Measurements from ENCODE around the gene YBX2. TPM values are rescaled to one million over a fixed set of nuclear protein-coding genes. Genes with fewer than 3 reads are reported as not detected.
"Not testable (repeated sequence)": the region's sequence is repeated elsewhere in the genome, so short reads cannot be mapped to it uniquely, and the experiment has no call there.

The YBX2 gene
- total RNA-seq, 1 experiment from 2014 or later: 54.9 TPM

- DNase-seq (ENCODE audit: low read depth, low spot score) (no peak), ATAC-seq (no peak)
- Histone ChIP-seq H3K36me3 (ENCODE audit: control insufficient read depth, insufficient read depth, low read length) (no peaks in the 10 kb centered on the region), H3K9me3 (ENCODE audit: control insufficient read depth, insufficient read depth, low read depth, low read length) (no peaks in the 10 kb centered on the region), H3K4me3 (ENCODE audit: low read depth in 2 of 2, low read length in 2 of 2) (no peak within 1 kb of the TSS), H3K4me1 (ENCODE audit: control insufficient read depth, insufficient read depth, low read length) (no peaks in the 10 kb centered on the region), H3K27me3 (ENCODE audit: control insufficient read depth, insufficient read depth, low read length) (no peaks in the 10 kb centered on the region), H3K27ac (ENCODE audit: low read length) (no peak within 1 kb of the TSS)
- in situ Hi-C loops (cut with HindIII; ENCODE audit: low pct_unique_long_range_greater_than_20kb, low sequenced_read_pairs) (no loop called here), intact Hi-C loops (cut with micrococcal nuclease; ENCODE audit: unreplicated experiment) (no loop called here)
- no peak for TF ChIP-seq TCF7L2 (IDR thresholded peaks at IDR 0.05; ENCODE audit: low read depth, low read length)
- ChIA-PET CTCF (interaction anchor here (0.5 kb wide), 1 partner anchor 407 kb away, joined by 5 read pairs; no protein-coding TSS in a partner anchor), POLR2A (no interaction called here)
- no TSS peak for BruUV-seq (replicated peaks)
Observed at GRCh38 chr17:7336240-7337175, 42.1 kb upstream of the YBX2 start, which contains the start of gene ACAP1. TSS of gene ACAP1 (plus strand) at chr17:7336529. CDS start at chr17:7336735, 206 bp downstream.

- POLR2A ChIA-PET; CTCF ChIA-PET; H3K27me3 ChIP-seq (ENCODE audit: control insufficient read depth, insufficient read depth, low read length); DNase-seq (ENCODE audit: low read depth, low spot score); BruUV-seq (replicated peaks); H3K9me3 ChIP-seq (ENCODE audit: control insufficient read depth, insufficient read depth, low read depth, low read length); H3K27ac ChIP-seq (ENCODE audit: low read length); ATAC-seq; H3K4me3 ChIP-seq (ENCODE audit: low read depth in 2 of 2, low read length in 2 of 2); H3K4me1 ChIP-seq (ENCODE audit: control insufficient read depth, insufficient read depth, low read length); intact Hi-C loops (cut with micrococcal nuclease; ENCODE audit: unreplicated experiment); in situ Hi-C loops (cut with HindIII; ENCODE audit: low pct_unique_long_range_greater_than_20kb, low sequenced_read_pairs); H3K36me3 ChIP-seq (ENCODE audit: control insufficient read depth, insufficient read depth, low read length): not testable (repeated sequence)
Observed at GRCh38 chr17:7335765-7336164, 41.3 kb upstream of the YBX2 start.

GRCh38 chr17:7334938-7335538 is 40.6 kb upstream of the YBX2 start:
- DNase-seq (ENCODE audit: low read depth, low spot score) (no peak), ATAC-seq (no peak)
- no TSS peak for BruUV-seq (replicated peaks)
- no peak overlapping the region for H3K4me3 ChIP-seq (ENCODE audit: low read depth in 2 of 2, low read length in 2 of 2)
- intact Hi-C loops (cut with micrococcal nuclease; ENCODE audit: unreplicated experiment) (no loop called here), in situ Hi-C loops (cut with HindIII; ENCODE audit: low pct_unique_long_range_greater_than_20kb, low sequenced_read_pairs) (no loop called here)
- peaks cover 3% of the 10 kb centered on the region for H3K4me1 ChIP-seq (ENCODE audit: control insufficient read depth, insufficient read depth, low read length)
- ChIA-PET CTCF (no interaction called here), POLR2A (interaction anchor here (0.6 kb wide), 1 partner anchor 250 kb away, joined by 4 read pairs; no protein-coding TSS in a partner anchor)
- no peak overlapping the region for H3K27ac ChIP-seq (ENCODE audit: low read length)
- H3K36me3 ChIP-seq (ENCODE audit: control insufficient read depth, insufficient read depth, low read length): no peaks in the 10 kb centered on the region
- H3K9me3 ChIP-seq (ENCODE audit: control insufficient read depth, insufficient read depth, low read depth, low read length): no peaks in the 10 kb centered on the region
- no peak for TF ChIP-seq CTCF (IDR thresholded peaks at IDR 0.05)
- no peak for TF ChIP-seq POLR2AphosphoS5 (IDR thresholded peaks at IDR 0.05; ENCODE audit: low read depth, low read length)
- no peak for TF ChIP-seq REST (IDR thresholded peaks at IDR 0.05; ENCODE audit: insufficient read depth in 1 of 2, low read depth in 2 of 2, low read length in 1 of 2)
- no peak for TF ChIP-seq TCF7L2 (IDR thresholded peaks at IDR 0.05; ENCODE audit: low read depth, low read length)
- TF ChIP-seq SIN3A (IDR thresholded peaks at IDR 0.05; ENCODE audit: borderline replicate concordance, insufficient read depth, low read depth, low read length): no peak
- H3K27me3 ChIP-seq (ENCODE audit: control insufficient read depth, insufficient read depth, low read length): no peaks in the 10 kb centered on the region

- ATAC-seq; H3K4me3 ChIP-seq (ENCODE audit: low read depth in 2 of 2, low read length in 2 of 2); CTCF ChIA-PET; H3K27ac ChIP-seq (ENCODE audit: low read length); DNase-seq (ENCODE audit: low read depth, low spot score); H3K36me3 ChIP-seq (ENCODE audit: control insufficient read depth, insufficient read depth, low read length); in situ Hi-C loops (cut with HindIII; ENCODE audit: low pct_unique_long_range_greater_than_20kb, low sequenced_read_pairs); POLR2A ChIA-PET; H3K4me1 ChIP-seq (ENCODE audit: control insufficient read depth, insufficient read depth, low read length); H3K27me3 ChIP-seq (ENCODE audit: control insufficient read depth, insufficient read depth, low read length); BruUV-seq (replicated peaks); intact Hi-C loops (cut with micrococcal nuclease; ENCODE audit: unreplicated experiment); H3K9me3 ChIP-seq (ENCODE audit: control insufficient read depth, insufficient read depth, low read depth, low read length): not testable (repeated sequence)
Observed at GRCh38 chr17:7332600-7333069, 38.2 kb upstream of the YBX2 start.

Data from Panc1 (cell line).